Activated CD4-positive, alpha-beta T cell treated with anti-CD3 and anti-CD28 coated beads, Interleukin-2, amount 10 ng/mL, durations not matched to agents 7 days and 5 days (primary cell): ENCODE data around the gene OLA1. TPM values are rescaled to one million over a fixed set of nuclear protein-coding genes. Genes with fewer than 3 reads are reported as not detected.

Source experiments
- CTCF ChIA-PET: fragments of 350-600 bp; sonication (Branson Sonifier 250); formaldehyde crosslinking; loops from one replicate; lab custom pipeline; 2021; ENCODE audit warnings: antibody characterized with exemption; lab: Charles Lee
- POLR2A ChIA-PET: fragments of 350-600 bp; sonication (Branson Sonifier 250); formaldehyde crosslinking; loops from one replicate; lab custom pipeline; 2021; ENCODE audit warnings: antibody characterized with exemption; lab: Charles Lee
- DNase-seq: peaks from one replicate; pipeline ENCODE4 v3.0.0-alpha.2; 2020
- H3K27ac Mint-ChIP-seq: one replicate; pipeline ENCODE4 v1.8.0; 2021; ENCODE audit warnings: mild to moderate bottlenecking, moderate library complexity, mixed read lengths
- H3K27me3 Mint-ChIP-seq: one replicate; pipeline ENCODE4 v1.8.0; 2021; ENCODE audit warnings: mixed read lengths
- H3K36me3 Mint-ChIP-seq: one replicate; pipeline ENCODE4 v1.8.0; 2021; ENCODE audit warnings: low read depth, mixed read lengths
- H3K4me1 Mint-ChIP-seq: one replicate; pipeline ENCODE4 v1.8.0; 2021; ENCODE audit warnings: mixed read lengths
- H3K4me3 Mint-ChIP-seq: one replicate; pipeline ENCODE4 v1.8.0; 2021; ENCODE audit warnings: mild to moderate bottlenecking, moderate library complexity, mixed read lengths
- H3K9me3 Mint-ChIP-seq: one replicate; pipeline ENCODE4 v1.8.0; 2021; ENCODE audit warnings: mixed read lengths
- total RNA-seq, 2 experiments: library from RNA; stranded (reverse); gene quantifications; one replicate each; pipeline ENCODE4 v1.2.3, GENCODE V29; 2021

Gene OLA1
- total RNA-seq, 2 experiments from 2014 or later: 75.3 to 87.4 TPM

- peaks cover 28% of the 10 kb centered on the region for H3K36me3 Mint-ChIP-seq
- no peak for DNase-seq
- ChIA-PET POLR2A (no interaction called here), CTCF (no interaction called here)
- no peak overlapping the region for H3K4me3 Mint-ChIP-seq
- H3K27ac Mint-ChIP-seq: no peak overlapping the region
- no peaks in the 10 kb centered on the region for H3K27me3 Mint-ChIP-seq
- H3K4me1 Mint-ChIP-seq: peaks cover 2% of the 10 kb centered on the region
- no peaks in the 10 kb centered on the region for H3K9me3 Mint-ChIP-seq
Measured at GRCh38 chr2:174222154-174222553, 26.2 kb downstream of the OLA1 start.

GRCh38 chr2:174219321-174219720 lies 29.0 kb downstream of the OLA1 start:
- no peak for DNase-seq
- ChIA-PET POLR2A (no interaction called here), CTCF (interaction anchor here (0.6 to 1.0 kb wide), 3 partner anchors 13 to 805 kb away, joined by 3 to 4 read pairs (median 3); no protein-coding TSS in a partner anchor)
- Mint-ChIP-seq H3K4me1 (peaks cover under 1% of the 10 kb centered on the region), H3K4me3 (no peak overlapping the region), H3K9me3 (no peaks in the 10 kb centered on the region), H3K27ac (no peak overlapping the region), H3K27me3 (no peaks in the 10 kb centered on the region), H3K36me3 (peaks cover 14% of the 10 kb centered on the region)

GRCh38 chr2:174218773-174219172 lies 29.6 kb downstream of the OLA1 start:
- H3K4me3 Mint-ChIP-seq: no peak overlapping the region
- no peak overlapping the region for H3K27ac Mint-ChIP-seq
- no peaks in the 10 kb centered on the region for H3K4me1 Mint-ChIP-seq
- CTCF ChIA-PET: interaction anchor here (0.9 to 1.0 kb wide), 2 partner anchors 12 to 122 kb away, joined by 3 to 4 read pairs; no protein-coding TSS in a partner anchor
- no peaks in the 10 kb centered on the region for H3K27me3 Mint-ChIP-seq
- POLR2A ChIA-PET: no interaction called here
- no peak for DNase-seq
- no peaks in the 10 kb centered on the region for H3K9me3 Mint-ChIP-seq
- H3K36me3 Mint-ChIP-seq: peaks cover 11% of the 10 kb centered on the region

- Mint-ChIP-seq H3K36me3 (peaks cover 6% of the 10 kb centered on the region), H3K4me1 (no peaks in the 10 kb centered on the region), H3K27ac (no peak overlapping the region), H3K4me3 (no peak overlapping the region), H3K9me3 (no peaks in the 10 kb centered on the region), H3K27me3 (no peaks in the 10 kb centered on the region)
- CTCF ChIA-PET: no interaction called here
- POLR2A ChIA-PET: no interaction called here
- DNase-seq: no peak
Measured at GRCh38 chr2:174217869-174218268, 30.5 kb downstream of the OLA1 start.

- H3K4me3 Mint-ChIP-seq: no peak overlapping the region
- H3K27me3 Mint-ChIP-seq: no peaks in the 10 kb centered on the region
- DNase-seq: no peak
- H3K27ac Mint-ChIP-seq: no peak overlapping the region
- ChIA-PET CTCF (no interaction called here), POLR2A (no interaction called here)
- H3K4me1 Mint-ChIP-seq: no peaks in the 10 kb centered on the region
- H3K36me3 Mint-ChIP-seq: no peaks in the 10 kb centered on the region
- H3K9me3 Mint-ChIP-seq: no peaks in the 10 kb centered on the region
Measured at GRCh38 chr2:174211954-174212353, 36.4 kb downstream of the OLA1 start.

- ChIA-PET CTCF (no interaction called here), POLR2A (no interaction called here)
- H3K4me3 Mint-ChIP-seq: no peak overlapping the region
- peak overlapping the region; percentile 14 for H3K27ac Mint-ChIP-seq
- DNase-seq: no peak
- no peaks in the 10 kb centered on the region for H3K4me1 Mint-ChIP-seq
- no peaks in the 10 kb centered on the region for H3K36me3 Mint-ChIP-seq
- H3K9me3 Mint-ChIP-seq: no peaks in the 10 kb centered on the region
- no peaks in the 10 kb centered on the region for H3K27me3 Mint-ChIP-seq
Measured at GRCh38 chr2:174210862-174211261, 37.5 kb downstream of the OLA1 start.

GRCh38 chr2:174209325-174209724 lies 39.0 kb downstream of the OLA1 start:
- Mint-ChIP-seq H3K9me3 (no peaks in the 10 kb centered on the region), H3K27ac (no peak overlapping the region), H3K4me3 (no peak overlapping the region), H3K4me1 (no peaks in the 10 kb centered on the region), H3K36me3 (no peaks in the 10 kb centered on the region), H3K27me3 (no peaks in the 10 kb centered on the region)
- no peak for DNase-seq
- ChIA-PET POLR2A (no interaction called here), CTCF (interaction anchor here (0.9 kb wide), 1 partner anchor 13 kb away, joined by 4 read pairs; no protein-coding TSS in a partner anchor)

GRCh38 chr2:174208026-174208425 lies 40.3 kb downstream of the OLA1 start:
- ChIA-PET POLR2A (no interaction called here), CTCF (no interaction called here)
- Mint-ChIP-seq H3K9me3 (no peaks in the 10 kb centered on the region), H3K36me3 (no peaks in the 10 kb centered on the region), H3K27me3 (no peaks in the 10 kb centered on the region), H3K4me3 (no peak overlapping the region), H3K4me1 (no peaks in the 10 kb centered on the region), H3K27ac (no peak overlapping the region)
- DNase-seq: no peak

- Mint-ChIP-seq H3K9me3 (no peaks in the 10 kb centered on the region), H3K27me3 (no peaks in the 10 kb centered on the region), H3K27ac (no peak overlapping the region), H3K4me3 (no peak overlapping the region), H3K36me3 (no peaks in the 10 kb centered on the region), H3K4me1 (no peaks in the 10 kb centered on the region)
- CTCF ChIA-PET: no interaction called here
- no peak for DNase-seq
- POLR2A ChIA-PET: no interaction called here
Measured at GRCh38 chr2:174205562-174205961, 42.8 kb downstream of the OLA1 start.

- Mint-ChIP-seq H3K36me3 (no peaks in the 10 kb centered on the region), H3K9me3 (no peaks in the 10 kb centered on the region), H3K27ac (no peak overlapping the region), H3K27me3 (no peaks in the 10 kb centered on the region), H3K4me1 (no peaks in the 10 kb centered on the region), H3K4me3 (no peak overlapping the region)
- POLR2A ChIA-PET: no interaction called here
- CTCF ChIA-PET: no interaction called here
- no peak for DNase-seq
Measured at GRCh38 chr2:174202188-174202587, 46.1 kb downstream of the OLA1 start.

GRCh38 chr2:174198846-174199564 lies 49.3 kb downstream of the OLA1 start:
- ChIA-PET CTCF (interaction anchor here (0.5 kb wide), 1 partner anchor 28 kb away, joined by 3 read pairs; no protein-coding TSS in a partner anchor), POLR2A (no interaction called here)
- H3K27ac Mint-ChIP-seq: no peak overlapping the region

GRCh38 chr2:174195253-174195652 lies 53.1 kb downstream of the OLA1 start:
- H3K36me3 Mint-ChIP-seq: no peaks in the 10 kb centered on the region
- H3K27ac Mint-ChIP-seq: no peak overlapping the region
- no peaks in the 10 kb centered on the region for H3K27me3 Mint-ChIP-seq
- no peaks in the 10 kb centered on the region for H3K9me3 Mint-ChIP-seq
- H3K4me1 Mint-ChIP-seq: no peaks in the 10 kb centered on the region
- DNase-seq: no peak
- no peak overlapping the region for H3K4me3 Mint-ChIP-seq
- ChIA-PET POLR2A (no interaction called here), CTCF (no interaction called here)

More at GRCh38 chr2:174198846-174199564, 49.3 kb downstream of the OLA1 start:
- DNase-seq: no peak
- Mint-ChIP-seq H3K4me3 (no peak overlapping the region), H3K27me3 (no peaks in the 10 kb centered on the region), H3K9me3 (no peaks in the 10 kb centered on the region), H3K4me1 (no peaks in the 10 kb centered on the region), H3K36me3 (no peaks in the 10 kb centered on the region)

- H3K4me3 Mint-ChIP-seq: no peak overlapping the region
- no peaks in the 10 kb centered on the region for H3K4me1 Mint-ChIP-seq
- H3K27ac Mint-ChIP-seq: no peak overlapping the region
- ChIA-PET CTCF (interaction anchor here (0.6 kb wide), 1 partner anchor 46 kb away, joined by 3 read pairs; no protein-coding TSS in a partner anchor), POLR2A (no interaction called here)
- no peak for DNase-seq
- H3K27me3 Mint-ChIP-seq: no peaks in the 10 kb centered on the region
- H3K9me3 Mint-ChIP-seq: no peaks in the 10 kb centered on the region
- no peaks in the 10 kb centered on the region for H3K36me3 Mint-ChIP-seq
Measured at GRCh38 chr2:174193737-174194136, 54.6 kb downstream of the OLA1 start.
